GM23248 (cell line): ENCODE results near the gene SLC28A3. TPM values are rescaled to one million over a fixed set of nuclear protein-coding genes. Genes with fewer than 3 reads are reported as not detected.

Experiments used
- DNase-seq: peaks from one replicate; pipeline ENCODE4 v3.0.0-alpha.2; 2015
- H2AFZ ChIP-seq: fragments of 200-600 bp; sonication (generic); 2 replicates; pipeline ENCODE4 v1.6.1; 2016; ENCODE audit warnings: antibody characterized with exemption
- H3F3A ChIP-seq: fragments of 200-600 bp; sonication (generic); 2 replicates; pipeline ENCODE4 v1.6.1; 2016; ENCODE audit warnings: mild to moderate bottlenecking, antibody characterized with exemption, mixed run types; ENCODE audit not compliant: insufficient read depth
- H3K27ac ChIP-seq: fragments of 200-600 bp; sonication (generic); 2 replicates; pipeline ENCODE4 v1.5.1; 2016; ENCODE audit warnings: mild to moderate bottlenecking
- H3K27me3 ChIP-seq: fragments of 200-600 bp; sonication (generic); replicated peaks from 2 replicates; pipeline ENCODE4 v1.6.1; 2016; ENCODE audit warnings: mild to moderate bottlenecking; ENCODE audit not compliant: insufficient read depth
- H3K36me3 ChIP-seq: fragments of 200-600 bp; sonication (generic); 2 replicates; pipeline ENCODE4 v1.6.1; 2016; ENCODE audit warnings: low read depth, mild to moderate bottlenecking
- H3K4me1 ChIP-seq: fragments of 200-600 bp; sonication (generic); 2 replicates; pipeline ENCODE4 v1.6.1; 2016; ENCODE audit warnings: mild to moderate bottlenecking; ENCODE audit not compliant: insufficient read depth
- H3K4me2 ChIP-seq: fragments of 200-600 bp; sonication (generic); one replicate; pipeline ENCODE4 v1.6.1; 2016; ENCODE audit warnings: mild to moderate bottlenecking; ENCODE audit not compliant: unreplicated experiment
- H3K4me3 ChIP-seq: fragments of 200-600 bp; sonication (generic); 2 replicates; pipeline ENCODE4 v1.5.1; 2016; ENCODE audit warnings: mild to moderate bottlenecking
- H3K79me2 ChIP-seq: fragments of 200-600 bp; sonication (generic); 2 replicates; pipeline ENCODE4 v1.6.1; 2016; ENCODE audit warnings: mild to moderate bottlenecking; ENCODE audit not compliant: insufficient read depth
- H3K9ac ChIP-seq: fragments of 200-600 bp; sonication (generic); 2 replicates; pipeline ENCODE4 v1.6.1; 2016; ENCODE audit warnings: mild to moderate bottlenecking
- H3K9me2 ChIP-seq: fragments of 200-600 bp; sonication (generic); 2 replicates; pipeline ENCODE4 v1.6.1; 2016; ENCODE audit warnings: mixed run types, mild to moderate bottlenecking, moderate library complexity; ENCODE audit not compliant: insufficient read depth
- H3K9me3 ChIP-seq: fragments of 200-600 bp; sonication (generic); one replicate; pipeline ENCODE4 v1.6.1; 2017; ENCODE audit warnings: low read depth
- H4K20me1 ChIP-seq: fragments of 200-600 bp; sonication (generic); 2 replicates; pipeline ENCODE4 v1.6.0; 2016; ENCODE audit not compliant: insufficient read depth
- EZH2 ChIP-seq: fragments of 200-600 bp; sonication (generic); IDR thresholded peaks from 2 replicates; pipeline ENCODE4 v1.6.1; 2018; ENCODE audit warnings: antibody characterized with exemption, mild to moderate bottlenecking; ENCODE audit not compliant: insufficient read depth, poor library complexity, severe bottlenecking
- EZH2phosphoT487 ChIP-seq: fragments of 200-600 bp; sonication (generic); IDR thresholded peaks from 2 replicates; pipeline ENCODE4 v1.6.1; 2018; ENCODE audit warnings: antibody characterized with exemption, moderate library complexity, mild to moderate bottlenecking, low read depth; ENCODE audit not compliant: insufficient read depth
- WGBS, 2 experiments: methylation state at CpG; one replicate each; pipeline ENCODE4 v1.1.6; 2015 to 2017; ENCODE audit warnings: low lambda C conversion rate in 2 of 2, low coverage in 1 of 2; ENCODE audit errors: missing lambda C conversion rate in 2 of 2; 5-methylcytosine and 5-hydroxymethylcytosine counted together
- in situ Hi-C: fragments of 300-500 bp; cut with MboI; formaldehyde crosslinking; loops from 2 replicates; pipeline ENCODE4 v1.15.0; 2020
- polyA plus RNA-seq: library from polyadenylated mRNA; unstranded; fragments of >200 nt; fragmentation: Nextera tagmentation; extraction: Ambion mirVana; gene quantifications from 2 replicates; pipeline ENCODE4 v1.2.1, GENCODE V29; 2016
- total RNA-seq: library from RNA; depleted of rRNA; stranded (reverse); fragments of >200 nt; shearing (Covaris generic); gene quantifications from 2 replicates; pipeline ENCODE4 v1.2.3, GENCODE V29; 2014

SLC28A3 gene
- total and polyA plus RNA-seq, 2 experiments from 2014 or later = 0.11 to 0.32 TPM

- in situ Hi-C loops = no loop called here
- Histone ChIP-seq H3K27me3 (no peaks in the 10 kb centered on the region), H3K4me3 (no peak overlapping the region)
Observed at GRCh38 chr9:84285381-84285780, 55.2 kb downstream of the SLC28A3 start.

GRCh38 chr9:84283946-84284345 is 56.6 kb downstream of the SLC28A3 start:
- Histone ChIP-seq H3K79me2 (no peaks in the 10 kb centered on the region), H4K20me1 (no peaks in the 10 kb centered on the region), H3K4me1 (no peaks in the 10 kb centered on the region), H3K4me3 (no peak overlapping the region), H3K4me2 (no peak overlapping the region), H3K27me3 (no peaks in the 10 kb centered on the region), H3K9me2 (no peaks in the 10 kb centered on the region), H3F3A (no peaks in the 10 kb centered on the region), H3K27ac (no peak overlapping the region), H3K9me3 (no peaks in the 10 kb centered on the region), H3K9ac (no peak overlapping the region), H2AFZ (no peak overlapping the region), H3K36me3 (no peaks in the 10 kb centered on the region)
- TF ChIP-seq EZH2phosphoT487 = no peak
- TF ChIP-seq EZH2 = no peak
- DNase-seq = no peak
- in situ Hi-C loops = no loop called here
- 63 to 64% methylated on average over 6 of the region's 6 CpGs for WGBS, 2 experiments

More at GRCh38 chr9:84285381-84285780, 55.2 kb downstream of the SLC28A3 start:
- H3F3A ChIP-seq = no peaks in the 10 kb centered on the region
- H3K9me2 ChIP-seq = no peaks in the 10 kb centered on the region
- no peaks in the 10 kb centered on the region for H3K4me1 ChIP-seq
- no peaks in the 10 kb centered on the region for H3K9me3 ChIP-seq
- H3K36me3 ChIP-seq = no peaks in the 10 kb centered on the region
- no peak overlapping the region for H3K27ac ChIP-seq
- no peak for TF ChIP-seq EZH2
- TF ChIP-seq EZH2phosphoT487 = no peak
- H3K9ac ChIP-seq = no peak overlapping the region
- H4K20me1 ChIP-seq = no peaks in the 10 kb centered on the region
- no peak overlapping the region for H2AFZ ChIP-seq
- DNase-seq = no peak
- WGBS, 2 experiments = 38 to 53% methylated on average over 2 of the region's 2 CpGs
- no peak overlapping the region for H3K4me2 ChIP-seq
- no peaks in the 10 kb centered on the region for H3K79me2 ChIP-seq

- TF ChIP-seq EZH2 (no peak), EZH2phosphoT487 (no peak)
- Histone ChIP-seq H3K27me3 (no peaks in the 10 kb centered on the region; the same call in 1 of the 2 replicates), H3K9me2 (no peaks in the 10 kb centered on the region), H3K27ac (peak overlapping the region; percentile 75), H3K9me3 (no peaks in the 10 kb centered on the region), H3K79me2 (no peaks in the 10 kb centered on the region), H4K20me1 (no peaks in the 10 kb centered on the region), H2AFZ (no peak overlapping the region), H3K4me2 (peak overlapping the region; percentile 46), H3K36me3 (no peaks in the 10 kb centered on the region), H3K4me3 (no peak overlapping the region), H3K4me1 (peaks cover 14% of the 10 kb centered on the region), H3F3A (0 out of 2 replicates have a peak, but pooled peaks cover 5% of the 10 kb centered on the region), H3K9ac (peak overlapping the region; percentile 49; the same call in 1 of the 2 replicates)
- DNase-seq = peak; percentile 70
- 0% methylated on average over 1 of the region's 1 CpG for WGBS, 2 experiments
- in situ Hi-C loops = no loop called here
Observed at GRCh38 chr9:84278130-84278529, 62.4 kb downstream of the SLC28A3 start.

- Histone ChIP-seq H3K4me2 (peak overlapping the region; percentile 46), H3K27ac (peak overlapping the region; percentile 75)
- TF ChIP-seq EZH2phosphoT487 (no peak), EZH2 (no peak)
Observed at GRCh38 chr9:84277646-84278045, 62.9 kb downstream of the SLC28A3 start.

More at GRCh38 chr9:84277646-84278045, 62.9 kb downstream of the SLC28A3 start:
- H3K4me1 ChIP-seq = peaks cover 14% of the 10 kb centered on the region
- no peaks in the 10 kb centered on the region for H3K9me3 ChIP-seq
- H4K20me1 ChIP-seq = no peaks in the 10 kb centered on the region
- DNase-seq = peak; percentile 71
- no peaks in the 10 kb centered on the region; the same call in 1 of the 2 replicates for H3K27me3 ChIP-seq
- 65 to 71% methylated on average over 3 of the region's 3 CpGs for WGBS, 2 experiments
- H3F3A ChIP-seq = 0 out of 2 replicates have a peak, but pooled peaks cover 5% of the 10 kb centered on the region
- in situ Hi-C loops = no loop called here
- H2AFZ ChIP-seq = no peak overlapping the region
- no peaks in the 10 kb centered on the region for H3K79me2 ChIP-seq
- H3K9ac ChIP-seq = peak overlapping the region; percentile 49; the same call in 1 of the 2 replicates
- H3K9me2 ChIP-seq = no peaks in the 10 kb centered on the region
- no peaks in the 10 kb centered on the region for H3K36me3 ChIP-seq
- no peak overlapping the region for H3K4me3 ChIP-seq
